HepG2 (cell line): ENCODE measurements around the gene LBX2. TPM values are rescaled to one million over a fixed set of nuclear protein-coding genes. Genes with fewer than 3 reads are reported as not detected.

ENCODE experiments used
- CBX5 ChIP-seq: sonication (generic); formaldehyde crosslinking; IDR thresholded peaks from 2 replicates; pipeline ENCODE4 v1.4.0; 2020; ENCODE audit warnings: missing genetic modification reagents, borderline replicate concordance
- HOXA5 ChIP-seq: sonication (generic); formaldehyde crosslinking; IDR thresholded peaks from 2 replicates; pipeline ENCODE4 v1.4.0; 2020; ENCODE audit warnings: missing genetic modification reagents
- KAT8 ChIP-seq: IDR thresholded peaks from 2 replicates; pipeline ENCODE4 v1.6.1; 2016; ENCODE audit warnings: missing genetic modification reagents, missing compliant biosample characterization
- MTF2 ChIP-seq: sonication (generic); formaldehyde crosslinking; IDR thresholded peaks from 2 replicates; pipeline ENCODE4 v1.5.0; 2020; ENCODE audit warnings: missing genetic modification reagents, borderline replicate concordance
- NFRKB ChIP-seq: fragments of 450-650 bp; IDR thresholded peaks from 2 replicates; pipeline ENCODE4 v1.6.1; 2017
- PHF21A ChIP-seq: sonication (generic); formaldehyde crosslinking; IDR thresholded peaks from 2 replicates; pipeline ENCODE4 v1.5.0; 2020; ENCODE audit warnings: mild to moderate bottlenecking, missing genetic modification reagents
- RARA ChIP-seq: IDR thresholded peaks from 2 replicates; pipeline ENCODE4 v1.6.1; 2016; ENCODE audit warnings: missing genetic modification reagents, missing compliant biosample characterization
- SKI ChIP-seq: fragments of 450-650 bp; IDR thresholded peaks from one replicate; pipeline ENCODE4 v1.6.1; 2018; ENCODE audit warnings: mild to moderate bottlenecking; ENCODE audit not compliant: partially characterized antibody
- ZSCAN25 ChIP-seq: sonication (generic); formaldehyde crosslinking; IDR thresholded peaks from 2 replicates; pipeline ENCODE4 v1.8.0; 2022; ENCODE audit warnings: mild to moderate bottlenecking, missing genetic modification reagents
- polyA plus RNA-seq, 8 experiments: library from polyadenylated mRNA; depleted of rRNA in 3 of 8; stranded (reverse) in 7 of 8; unstranded in 1 of 8; fragments of >200 nt; fragmentation: Illumina TruSeq in 4 of 8; extraction: Trizol in 4 of 8; gene quantifications; 2 replicates each; pipeline versions ENCODE4 v1.2.1 to v1.2.3, GENCODE V29; 2011 to 2016; ENCODE audit warnings: low read depth in 4 of 8, missing spikeins in 1 of 8, mixed read lengths in 1 of 8; ENCODE audit not compliant: insufficient read depth in 1 of 8
- total RNA-seq, 5 experiments: library from RNA; depleted of rRNA; stranded (reverse); fragments of >200 nt; fragmentation: Illumina TruSeq; extraction: Trizol; gene quantifications; 2 replicates each; pipeline ENCODE4 v1.2.3, GENCODE V29; 2016; ENCODE audit warnings: low read depth in 1 of 5
- TF ChIP-seq, protein P1 (sequence below): sonication (generic); formaldehyde crosslinking; IDR thresholded peaks from 2 replicates; pipeline ENCODE4 v1.4.0; 2020; ENCODE audit warnings: missing genetic modification reagents, borderline replicate concordance
- TF ChIP-seq, protein P2 (sequence below): IDR thresholded peaks from 2 replicates; pipeline ENCODE4 v1.6.1; 2016; ENCODE audit warnings: low read depth, missing genetic modification reagents, missing compliant biosample characterization
- TF ChIP-seq, protein P3 (sequence below): sonication (generic); formaldehyde crosslinking; IDR thresholded peaks from 2 replicates; pipeline ENCODE4 v1.4.0; 2020; ENCODE audit warnings: missing genetic modification reagents; ENCODE audit errors: not compliant biosample characterization
- TF ChIP-seq, protein P4 (sequence below): sonication (generic); formaldehyde crosslinking; IDR thresholded peaks from 2 replicates; pipeline ENCODE4 v1.8.0; 2022; ENCODE audit warnings: missing genetic modification reagents, mild to moderate bottlenecking, borderline replicate concordance
- TF ChIP-seq, protein P5 (sequence below): sonication (generic); formaldehyde crosslinking; IDR thresholded peaks from 2 replicates; pipeline ENCODE4 v1.9.0; 2021; ENCODE audit warnings: missing genetic modification reagents, mild to moderate bottlenecking, borderline replicate concordance

Gene LBX2
- total and polyA plus RNA-seq, 2 of the 13 experiments (the other 11 are each of a cell fraction or from before 2014, with no cell fraction given) = 6.4 to 8.1 TPM

DNA sequence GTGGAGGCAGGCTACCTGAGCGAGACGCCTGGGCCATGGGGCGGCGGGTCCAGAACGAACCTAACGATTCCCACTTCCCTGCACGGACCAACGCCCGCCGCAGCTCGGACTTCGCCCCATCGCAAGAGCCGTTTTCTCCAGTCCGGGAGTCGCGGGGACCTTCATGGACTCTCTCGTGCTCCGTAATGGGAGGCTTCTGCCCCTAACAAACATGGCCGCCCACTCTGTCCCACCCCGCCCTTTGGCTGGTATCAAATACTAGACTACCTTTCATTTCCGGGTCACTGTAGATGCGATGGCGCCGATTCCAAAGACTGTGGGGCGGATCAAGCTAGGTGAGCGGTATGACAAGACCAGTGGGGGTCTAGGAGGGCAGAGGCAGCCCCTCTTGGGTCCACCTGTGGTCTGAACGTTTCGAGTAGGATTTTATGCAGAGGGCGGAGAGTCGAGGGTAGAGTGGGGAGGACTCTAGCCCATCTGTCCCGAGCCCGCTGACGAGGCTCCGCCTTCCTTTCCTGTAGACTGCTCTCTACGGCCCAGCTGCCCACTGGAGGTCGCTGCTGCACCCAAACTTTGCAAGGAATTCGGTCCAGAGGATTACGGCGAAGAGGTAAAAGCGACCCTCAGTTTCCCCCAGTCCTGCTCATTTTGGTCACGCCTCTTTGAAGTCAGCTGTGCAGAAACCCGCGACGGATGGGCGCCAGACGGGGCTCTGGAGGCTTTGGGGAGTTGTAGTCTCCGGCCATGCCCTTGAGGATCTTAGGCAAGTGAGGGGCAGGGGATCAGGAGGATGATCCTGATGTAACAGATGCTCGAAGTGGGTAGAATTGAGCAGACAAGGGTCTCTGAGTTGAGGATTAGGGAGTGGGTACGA, 16.4 kb downstream of the LBX2 start, which contains the start of the genes CCDC142 and TTC31 (continued):
- TF ChIP-seq, protein P1, sequence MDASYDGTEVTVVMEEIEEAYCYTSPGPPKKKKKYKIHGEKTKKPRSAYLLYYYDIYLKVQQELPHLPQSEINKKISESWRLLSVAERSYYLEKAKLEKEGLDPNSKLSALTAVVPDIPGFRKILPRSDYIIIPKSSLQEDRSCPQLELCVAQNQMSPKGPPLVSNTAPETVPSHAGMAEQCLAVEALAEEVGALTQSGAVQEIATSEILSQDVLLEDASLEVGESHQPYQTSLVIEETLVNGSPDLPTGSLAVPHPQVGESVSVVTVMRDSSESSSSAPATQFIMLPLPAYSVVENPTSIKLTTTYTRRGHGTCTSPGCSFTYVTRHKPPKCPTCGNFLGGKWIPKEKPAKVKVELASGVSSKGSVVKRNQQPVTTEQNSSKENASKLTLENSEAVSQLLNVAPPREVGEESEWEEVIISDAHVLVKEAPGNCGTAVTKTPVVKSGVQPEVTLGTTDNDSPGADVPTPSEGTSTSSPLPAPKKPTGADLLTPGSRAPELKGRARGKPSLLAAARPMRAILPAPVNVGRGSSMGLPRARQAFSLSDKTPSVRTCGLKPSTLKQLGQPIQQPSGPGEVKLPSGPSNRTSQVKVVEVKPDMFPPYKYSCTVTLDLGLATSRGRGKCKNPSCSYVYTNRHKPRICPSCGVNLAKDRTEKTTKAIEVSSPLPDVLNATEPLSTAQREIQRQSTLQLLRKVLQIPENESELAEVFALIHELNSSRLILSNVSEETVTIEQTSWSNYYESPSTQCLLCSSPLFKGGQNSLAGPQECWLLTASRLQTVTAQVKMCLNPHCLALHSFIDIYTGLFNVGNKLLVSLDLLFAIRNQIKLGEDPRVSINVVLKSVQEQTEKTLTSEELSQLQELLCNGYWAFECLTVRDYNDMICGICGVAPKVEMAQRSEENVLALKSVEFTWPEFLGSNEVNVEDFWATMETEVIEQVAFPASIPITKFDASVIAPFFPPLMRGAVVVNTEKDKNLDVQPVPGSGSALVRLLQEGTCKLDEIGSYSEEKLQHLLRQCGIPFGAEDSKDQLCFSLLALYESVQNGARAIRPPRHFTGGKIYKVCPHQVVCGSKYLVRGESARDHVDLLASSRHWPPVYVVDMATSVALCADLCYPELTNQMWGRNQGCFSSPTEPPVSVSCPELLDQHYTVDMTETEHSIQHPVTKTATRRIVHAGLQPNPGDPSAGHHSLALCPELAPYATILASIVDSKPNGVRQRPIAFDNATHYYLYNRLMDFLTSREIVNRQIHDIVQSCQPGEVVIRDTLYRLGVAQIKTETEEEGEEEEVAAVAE (CRISPR knock-in tag) = peak; percentile 53; the same call in 1 of the 2 replicates
- TF ChIP-seq NFRKB (peak; percentile 59; the same call in 1 of the 2 replicates), PHF21A (CRISPR knock-in tag) (peak; percentile 95), RARA (CRISPR knock-in tag) (peak; percentile 36), KAT8 (CRISPR knock-in tag) (peak; percentile 98), SKI (peak; percentile 18), ZSCAN25 (CRISPR knock-in tag) (peak; percentile 73; the same call in 1 of the 2 replicates), MTF2 (CRISPR knock-in tag) (peak; percentile 82), CBX5 (CRISPR knock-in tag) (peak; percentile 76; the same call in 1 of the 2 replicates), HOXA5 (CRISPR knock-in tag) (peak; percentile 83)
- TF ChIP-seq, protein P2, sequence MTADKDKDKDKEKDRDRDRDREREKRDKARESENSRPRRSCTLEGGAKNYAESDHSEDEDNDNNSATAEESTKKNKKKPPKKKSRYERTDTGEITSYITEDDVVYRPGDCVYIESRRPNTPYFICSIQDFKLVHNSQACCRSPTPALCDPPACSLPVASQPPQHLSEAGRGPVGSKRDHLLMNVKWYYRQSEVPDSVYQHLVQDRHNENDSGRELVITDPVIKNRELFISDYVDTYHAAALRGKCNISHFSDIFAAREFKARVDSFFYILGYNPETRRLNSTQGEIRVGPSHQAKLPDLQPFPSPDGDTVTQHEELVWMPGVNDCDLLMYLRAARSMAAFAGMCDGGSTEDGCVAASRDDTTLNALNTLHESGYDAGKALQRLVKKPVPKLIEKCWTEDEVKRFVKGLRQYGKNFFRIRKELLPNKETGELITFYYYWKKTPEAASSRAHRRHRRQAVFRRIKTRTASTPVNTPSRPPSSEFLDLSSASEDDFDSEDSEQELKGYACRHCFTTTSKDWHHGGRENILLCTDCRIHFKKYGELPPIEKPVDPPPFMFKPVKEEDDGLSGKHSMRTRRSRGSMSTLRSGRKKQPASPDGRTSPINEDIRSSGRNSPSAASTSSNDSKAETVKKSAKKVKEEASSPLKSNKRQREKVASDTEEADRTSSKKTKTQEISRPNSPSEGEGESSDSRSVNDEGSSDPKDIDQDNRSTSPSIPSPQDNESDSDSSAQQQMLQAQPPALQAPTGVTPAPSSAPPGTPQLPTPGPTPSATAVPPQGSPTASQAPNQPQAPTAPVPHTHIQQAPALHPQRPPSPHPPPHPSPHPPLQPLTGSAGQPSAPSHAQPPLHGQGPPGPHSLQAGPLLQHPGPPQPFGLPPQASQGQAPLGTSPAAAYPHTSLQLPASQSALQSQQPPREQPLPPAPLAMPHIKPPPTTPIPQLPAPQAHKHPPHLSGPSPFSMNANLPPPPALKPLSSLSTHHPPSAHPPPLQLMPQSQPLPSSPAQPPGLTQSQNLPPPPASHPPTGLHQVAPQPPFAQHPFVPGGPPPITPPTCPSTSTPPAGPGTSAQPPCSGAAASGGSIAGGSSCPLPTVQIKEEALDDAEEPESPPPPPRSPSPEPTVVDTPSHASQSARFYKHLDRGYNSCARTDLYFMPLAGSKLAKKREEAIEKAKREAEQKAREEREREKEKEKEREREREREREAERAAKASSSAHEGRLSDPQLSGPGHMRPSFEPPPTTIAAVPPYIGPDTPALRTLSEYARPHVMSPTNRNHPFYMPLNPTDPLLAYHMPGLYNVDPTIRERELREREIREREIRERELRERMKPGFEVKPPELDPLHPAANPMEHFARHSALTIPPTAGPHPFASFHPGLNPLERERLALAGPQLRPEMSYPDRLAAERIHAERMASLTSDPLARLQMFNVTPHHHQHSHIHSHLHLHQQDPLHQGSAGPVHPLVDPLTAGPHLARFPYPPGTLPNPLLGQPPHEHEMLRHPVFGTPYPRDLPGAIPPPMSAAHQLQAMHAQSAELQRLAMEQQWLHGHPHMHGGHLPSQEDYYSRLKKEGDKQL (CRISPR knock-in tag) = no peak; the same call in 1 of the 2 replicates
- TF ChIP-seq, protein P3, sequence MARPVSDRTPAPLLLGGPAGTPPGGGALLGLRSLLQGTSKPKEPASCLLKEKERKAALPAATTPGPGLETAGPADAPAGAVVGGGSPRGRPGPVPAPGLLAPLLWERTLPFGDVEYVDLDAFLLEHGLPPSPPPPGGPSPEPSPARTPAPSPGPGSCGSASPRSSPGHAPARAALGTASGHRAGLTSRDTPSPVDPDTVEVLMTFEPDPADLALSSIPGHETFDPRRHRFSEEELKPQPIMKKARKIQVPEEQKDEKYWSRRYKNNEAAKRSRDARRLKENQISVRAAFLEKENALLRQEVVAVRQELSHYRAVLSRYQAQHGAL = no peak
- TF ChIP-seq, protein P4, sequence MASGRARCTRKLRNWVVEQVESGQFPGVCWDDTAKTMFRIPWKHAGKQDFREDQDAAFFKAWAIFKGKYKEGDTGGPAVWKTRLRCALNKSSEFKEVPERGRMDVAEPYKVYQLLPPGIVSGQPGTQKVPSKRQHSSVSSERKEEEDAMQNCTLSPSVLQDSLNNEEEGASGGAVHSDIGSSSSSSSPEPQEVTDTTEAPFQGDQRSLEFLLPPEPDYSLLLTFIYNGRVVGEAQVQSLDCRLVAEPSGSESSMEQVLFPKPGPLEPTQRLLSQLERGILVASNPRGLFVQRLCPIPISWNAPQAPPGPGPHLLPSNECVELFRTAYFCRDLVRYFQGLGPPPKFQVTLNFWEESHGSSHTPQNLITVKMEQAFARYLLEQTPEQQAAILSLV (CRISPR knock-in tag) = no peak; the same call in 1 of the 2 replicates
- TF ChIP-seq, protein P5, sequence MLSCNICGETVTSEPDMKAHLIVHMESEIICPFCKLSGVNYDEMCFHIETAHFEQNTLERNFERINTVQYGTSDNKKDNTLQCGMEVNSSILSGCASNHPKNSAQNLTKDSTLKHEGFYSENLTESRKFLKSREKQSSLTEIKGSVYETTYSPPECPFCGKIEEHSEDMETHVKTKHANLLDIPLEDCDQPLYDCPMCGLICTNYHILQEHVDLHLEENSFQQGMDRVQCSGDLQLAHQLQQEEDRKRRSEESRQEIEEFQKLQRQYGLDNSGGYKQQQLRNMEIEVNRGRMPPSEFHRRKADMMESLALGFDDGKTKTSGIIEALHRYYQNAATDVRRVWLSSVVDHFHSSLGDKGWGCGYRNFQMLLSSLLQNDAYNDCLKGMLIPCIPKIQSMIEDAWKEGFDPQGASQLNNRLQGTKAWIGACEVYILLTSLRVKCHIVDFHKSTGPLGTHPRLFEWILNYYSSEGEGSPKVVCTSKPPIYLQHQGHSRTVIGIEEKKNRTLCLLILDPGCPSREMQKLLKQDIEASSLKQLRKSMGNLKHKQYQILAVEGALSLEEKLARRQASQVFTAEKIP (CRISPR knock-in tag) = no peak
